ENCODE measurements around the gene GNL1.

GRCh38 chr6:30603961-30604360 lies 47.7 kb upstream of the GNL1 start:
- no peak for TF ChIP-seq CTCF (conservative IDR thresholded peaks at IDR 0.05 in 1 of 2, IDR thresholded peaks at IDR 0.05 in 1 of 2; ENCODE audit: extremely low read depth in 1 of 2, insufficient read depth in 1 of 2, low read depth in 1 of 2, low read length in 2 of 2)
- no peak for TF ChIP-seq EZH2 (IDR thresholded peaks at IDR 0.05; ENCODE audit: borderline replicate concordance, low read length)

Measured in mammary epithelial cell (primary cell).